HepG2 (cell line): ENCODE results near the gene TRIM54. TPM values are rescaled to one million over a fixed set of nuclear protein-coding genes. Genes with fewer than 3 reads are reported as not detected.
A peak's percentile ranks its signal among the peaks of the same experiment; 100 is the strongest.

Experiments
- CCDC6 ChIP-seq: sonication (generic); formaldehyde crosslinking; IDR thresholded peaks from 2 replicates; pipeline ENCODE4 v1.8.1; 2022; ENCODE audit warnings: mild to moderate bottlenecking, missing genetic modification reagents, moderate library complexity
- FIP1L1 ChIP-seq: fragments of 200-400 bp; formaldehyde crosslinking; IDR thresholded peaks from 2 replicates; pipeline ENCODE4 v1.6.1; 2018; ENCODE audit warnings: low read depth, mild to moderate bottlenecking, low read length, moderate library complexity, borderline replicate concordance; ENCODE audit not compliant: insufficient read depth
- HCFC1 ChIP-seq: fragments of 150-350 bp; IDR thresholded peaks from 2 replicates; pipeline ENCODE4 v1.6.1; 2014; ENCODE audit warnings: low read depth, low read length
- KLF11 ChIP-seq: IDR thresholded peaks from 2 replicates; pipeline ENCODE4 v1.6.1; 2016; ENCODE audit warnings: missing compliant biosample characterization
- LCORL ChIP-seq, 2 experiments: fragments of 450-650 bp in 1 of 2; sonication (generic) in 1 of 2; formaldehyde crosslinking in 1 of 2; IDR thresholded peaks; 2 replicates each; pipeline versions ENCODE4 v1.5.0 to v1.6.1; 2017 to 2020; ENCODE audit warnings: antibody characterized with exemption in 1 of 2, missing genetic modification reagents in 1 of 2
- SNRNP70 ChIP-seq: fragments of 200-400 bp; formaldehyde crosslinking; IDR thresholded peaks from 2 replicates; pipeline ENCODE4 v1.6.1; 2017; ENCODE audit warnings: mild to moderate bottlenecking, low read depth, low read length, moderate library complexity
- ZNF101 ChIP-seq: sonication (generic); formaldehyde crosslinking; IDR thresholded peaks from 2 replicates; pipeline ENCODE4 v1.4.0; 2020; ENCODE audit warnings: mild to moderate bottlenecking, low read depth, missing genetic modification reagents, borderline replicate concordance
- ZNF383 ChIP-seq: sonication (generic); formaldehyde crosslinking; IDR thresholded peaks from 2 replicates; pipeline ENCODE4 v1.4.0; 2020; ENCODE audit warnings: missing genetic modification reagents, mild to moderate bottlenecking, borderline replicate concordance
- ZNF598 ChIP-seq: sonication (generic); formaldehyde crosslinking; IDR thresholded peaks from 2 replicates; pipeline ENCODE4 v1.5.1; 2020; ENCODE audit warnings: mild to moderate bottlenecking, missing genetic modification reagents, borderline replicate concordance
- ZSCAN25 ChIP-seq: sonication (generic); formaldehyde crosslinking; IDR thresholded peaks from 2 replicates; pipeline ENCODE4 v1.8.0; 2022; ENCODE audit warnings: mild to moderate bottlenecking, missing genetic modification reagents
- polyA plus RNA-seq, 8 experiments: library from polyadenylated mRNA; depleted of rRNA in 3 of 8; stranded (reverse) in 7 of 8; unstranded in 1 of 8; fragments of >200 nt; fragmentation: Illumina TruSeq in 4 of 8; extraction: Trizol in 4 of 8; gene quantifications; 2 replicates each; pipeline versions ENCODE4 v1.2.1 to v1.2.3, GENCODE V29; 2011 to 2016; ENCODE audit warnings: low read depth in 4 of 8, missing spikeins in 1 of 8, mixed read lengths in 1 of 8; ENCODE audit not compliant: insufficient read depth in 1 of 8
- total RNA-seq, 5 experiments: library from RNA; depleted of rRNA; stranded (reverse); fragments of >200 nt; fragmentation: Illumina TruSeq; extraction: Trizol; gene quantifications; 2 replicates each; pipeline ENCODE4 v1.2.3, GENCODE V29; 2016; ENCODE audit warnings: low read depth in 1 of 5
- TF ChIP-seq, protein P1 (sequence below): sonication (generic); formaldehyde crosslinking; IDR thresholded peaks from 2 replicates; pipeline ENCODE4 v1.4.0; 2020; ENCODE audit warnings: mild to moderate bottlenecking, missing genetic modification reagents, borderline replicate concordance
- TF ChIP-seq, protein P2 (sequence below): sonication (generic); formaldehyde crosslinking; IDR thresholded peaks from 2 replicates; pipeline ENCODE4 v1.8.0; 2022; ENCODE audit warnings: mild to moderate bottlenecking, missing genetic modification reagents; ENCODE audit not compliant: insufficient replicate concordance
- TF ChIP-seq, protein P3 (sequence below): sonication (generic); formaldehyde crosslinking; IDR thresholded peaks from 2 replicates; pipeline ENCODE4 v1.4.0; 2020; ENCODE audit warnings: low read depth, mild to moderate bottlenecking, missing genetic modification reagents
- TF ChIP-seq, protein P4 (sequence below): sonication (generic); formaldehyde crosslinking; IDR thresholded peaks from 2 replicates; pipeline ENCODE4 v1.8.0; 2022; ENCODE audit warnings: mild to moderate bottlenecking, missing genetic modification reagents
- TF ChIP-seq, protein P5 (sequence below): sonication (generic); formaldehyde crosslinking; IDR thresholded peaks from 2 replicates; pipeline ENCODE4 v1.5.1; 2020; ENCODE audit warnings: missing genetic modification reagents, mild to moderate bottlenecking, borderline replicate concordance
- TF ChIP-seq, protein P6 (sequence below): sonication (generic); formaldehyde crosslinking; IDR thresholded peaks from 2 replicates; pipeline ENCODE4 v1.8.0; 2022; ENCODE audit warnings: missing genetic modification reagents, mild to moderate bottlenecking, moderate library complexity, borderline replicate concordance

Gene TRIM54
- total and polyA plus RNA-seq, 2 of the 13 experiments (the other 11 are each of a cell fraction or from before 2014, with no cell fraction given), result 0.07 to 0.13 TPM

DNA sequence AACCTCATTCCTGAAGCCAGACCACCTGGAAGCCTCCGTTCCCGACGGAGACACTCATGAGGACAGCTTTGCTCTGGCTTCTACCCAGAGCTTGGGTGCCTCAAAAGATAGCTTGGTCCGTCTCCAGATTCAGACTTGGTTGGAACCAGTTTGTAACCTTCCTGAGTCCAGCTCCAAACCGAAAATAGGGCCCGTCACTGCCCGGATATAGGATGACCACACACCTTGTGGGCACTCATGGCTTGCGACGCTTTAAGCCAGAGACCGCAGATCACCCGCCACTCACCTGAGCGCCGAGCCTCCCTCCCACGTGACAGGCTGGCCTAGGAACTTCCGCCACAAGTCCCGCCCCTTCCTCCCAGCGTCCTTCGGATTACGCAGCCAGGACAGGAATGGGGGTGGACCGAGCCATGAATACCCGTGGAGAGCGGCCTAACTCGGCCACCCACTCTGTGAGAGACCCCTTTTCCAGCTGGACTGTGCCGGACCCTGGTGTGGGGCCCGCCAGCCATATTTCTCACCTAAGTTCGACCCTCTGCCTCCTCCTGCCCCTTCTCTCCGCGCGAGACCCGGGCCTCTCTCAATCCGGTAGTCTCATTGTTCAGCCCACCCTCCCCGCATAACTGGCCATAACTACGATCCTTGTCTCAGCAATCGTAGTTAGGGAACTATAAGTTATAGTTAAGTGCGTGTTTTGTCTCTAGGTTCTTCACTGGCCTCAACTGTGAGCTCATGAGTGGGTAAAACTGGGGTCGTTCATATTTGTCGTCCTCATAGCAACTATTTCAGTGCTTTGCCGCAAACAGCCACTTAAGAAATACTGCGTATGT, 40.8 kb downstream of the TRIM54 start, which contains the start of gene MPV17 (continued):
- TF ChIP-seq, protein P1, sequence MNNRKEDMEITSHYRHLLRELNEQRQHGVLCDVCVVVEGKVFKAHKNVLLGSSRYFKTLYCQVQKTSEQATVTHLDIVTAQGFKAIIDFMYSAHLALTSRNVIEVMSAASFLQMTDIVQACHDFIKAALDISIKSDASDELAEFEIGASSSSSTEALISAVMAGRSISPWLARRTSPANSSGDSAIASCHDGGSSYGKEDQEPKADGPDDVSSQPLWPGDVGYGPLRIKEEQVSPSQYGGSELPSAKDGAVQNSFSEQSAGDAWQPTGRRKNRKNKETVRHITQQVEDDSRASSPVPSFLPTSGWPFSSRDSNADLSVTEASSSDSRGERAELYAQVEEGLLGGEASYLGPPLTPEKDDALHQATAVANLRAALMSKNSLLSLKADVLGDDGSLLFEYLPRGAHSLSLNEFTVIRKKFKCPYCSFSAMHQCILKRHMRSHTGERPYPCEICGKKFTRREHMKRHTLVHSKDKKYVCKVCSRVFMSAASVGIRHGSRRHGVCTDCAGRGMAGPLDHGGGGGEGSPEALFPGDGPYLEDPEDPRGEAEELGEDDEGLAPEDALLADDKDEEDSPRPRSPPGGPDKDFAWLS (CRISPR knock-in tag), result no peak; the same call in 1 of the 2 replicates
- TF ChIP-seq ZNF383 (no peak), LCORL (IDR thresholded peaks at IDR 0.05) (0 out of 2 replicates have a peak, but pooled peaks have one; percentile 12), LCORL (CRISPR knock-in tag; IDR thresholded peaks at IDR 0.05) (peak; percentile 90), ZNF598 (CRISPR knock-in tag) (peak; percentile 74; the same call in 1 of the 2 replicates), CCDC6 (CRISPR knock-in tag) (no peak), FIP1L1 (no peak; the same call in 1 of the 2 replicates), HCFC1 (peak; percentile 54), ZSCAN25 (CRISPR knock-in tag) (0 out of 2 replicates have a peak, but pooled peaks have one; percentile 8), ZNF101 (CRISPR knock-in tag) (no peak), SNRNP70 (no peak), KLF11 (CRISPR knock-in tag) (peak; percentile 91; the same call in 1 of the 2 replicates)
- TF ChIP-seq, protein P2, sequence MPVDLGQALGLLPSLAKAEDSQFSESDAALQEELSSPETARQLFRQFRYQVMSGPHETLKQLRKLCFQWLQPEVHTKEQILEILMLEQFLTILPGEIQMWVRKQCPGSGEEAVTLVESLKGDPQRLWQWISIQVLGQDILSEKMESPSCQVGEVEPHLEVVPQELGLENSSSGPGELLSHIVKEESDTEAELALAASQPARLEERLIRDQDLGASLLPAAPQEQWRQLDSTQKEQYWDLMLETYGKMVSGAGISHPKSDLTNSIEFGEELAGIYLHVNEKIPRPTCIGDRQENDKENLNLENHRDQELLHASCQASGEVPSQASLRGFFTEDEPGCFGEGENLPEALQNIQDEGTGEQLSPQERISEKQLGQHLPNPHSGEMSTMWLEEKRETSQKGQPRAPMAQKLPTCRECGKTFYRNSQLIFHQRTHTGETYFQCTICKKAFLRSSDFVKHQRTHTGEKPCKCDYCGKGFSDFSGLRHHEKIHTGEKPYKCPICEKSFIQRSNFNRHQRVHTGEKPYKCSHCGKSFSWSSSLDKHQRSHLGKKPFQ, result peak; percentile 65
- TF ChIP-seq, protein P3, sequence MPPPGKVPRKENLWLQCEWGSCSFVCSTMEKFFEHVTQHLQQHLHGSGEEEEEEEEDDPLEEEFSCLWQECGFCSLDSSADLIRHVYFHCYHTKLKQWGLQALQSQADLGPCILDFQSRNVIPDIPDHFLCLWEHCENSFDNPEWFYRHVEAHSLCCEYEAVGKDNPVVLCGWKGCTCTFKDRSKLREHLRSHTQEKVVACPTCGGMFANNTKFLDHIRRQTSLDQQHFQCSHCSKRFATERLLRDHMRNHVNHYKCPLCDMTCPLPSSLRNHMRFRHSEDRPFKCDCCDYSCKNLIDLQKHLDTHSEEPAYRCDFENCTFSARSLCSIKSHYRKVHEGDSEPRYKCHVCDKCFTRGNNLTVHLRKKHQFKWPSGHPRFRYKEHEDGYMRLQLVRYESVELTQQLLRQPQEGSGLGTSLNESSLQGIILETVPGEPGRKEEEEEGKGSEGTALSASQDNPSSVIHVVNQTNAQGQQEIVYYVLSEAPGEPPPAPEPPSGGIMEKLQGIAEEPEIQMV (CRISPR knock-in tag), result peak; percentile 60
- TF ChIP-seq, protein P4, sequence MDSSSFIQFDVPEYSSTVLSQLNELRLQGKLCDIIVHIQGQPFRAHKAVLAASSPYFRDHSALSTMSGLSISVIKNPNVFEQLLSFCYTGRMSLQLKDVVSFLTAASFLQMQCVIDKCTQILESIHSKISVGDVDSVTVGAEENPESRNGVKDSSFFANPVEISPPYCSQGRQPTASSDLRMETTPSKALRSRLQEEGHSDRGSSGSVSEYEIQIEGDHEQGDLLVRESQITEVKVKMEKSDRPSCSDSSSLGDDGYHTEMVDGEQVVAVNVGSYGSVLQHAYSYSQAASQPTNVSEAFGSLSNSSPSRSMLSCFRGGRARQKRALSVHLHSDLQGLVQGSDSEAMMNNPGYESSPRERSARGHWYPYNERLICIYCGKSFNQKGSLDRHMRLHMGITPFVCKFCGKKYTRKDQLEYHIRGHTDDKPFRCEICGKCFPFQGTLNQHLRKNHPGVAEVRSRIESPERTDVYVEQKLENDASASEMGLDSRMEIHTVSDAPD, result peak; percentile 87; the same call in 1 of the 2 replicates
- TF ChIP-seq, protein P5, sequence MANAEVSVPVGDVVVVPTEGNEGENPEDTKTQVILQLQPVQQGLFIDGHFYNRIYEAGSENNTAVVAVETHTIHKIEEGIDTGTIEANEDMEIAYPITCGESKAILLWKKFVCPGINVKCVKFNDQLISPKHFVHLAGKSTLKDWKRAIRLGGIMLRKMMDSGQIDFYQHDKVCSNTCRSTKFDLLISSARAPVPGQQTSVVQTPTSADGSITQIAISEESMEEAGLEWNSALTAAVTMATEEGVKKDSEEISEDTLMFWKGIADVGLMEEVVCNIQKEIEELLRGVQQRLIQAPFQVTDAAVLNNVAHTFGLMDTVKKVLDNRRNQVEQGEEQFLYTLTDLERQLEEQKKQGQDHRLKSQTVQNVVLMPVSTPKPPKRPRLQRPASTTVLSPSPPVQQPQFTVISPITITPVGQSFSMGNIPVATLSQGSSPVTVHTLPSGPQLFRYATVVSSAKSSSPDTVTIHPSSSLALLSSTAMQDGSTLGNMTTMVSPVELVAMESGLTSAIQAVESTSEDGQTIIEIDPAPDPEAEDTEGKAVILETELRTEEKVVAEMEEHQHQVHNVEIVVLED, result peak; percentile 79
- TF ChIP-seq, protein P6, sequence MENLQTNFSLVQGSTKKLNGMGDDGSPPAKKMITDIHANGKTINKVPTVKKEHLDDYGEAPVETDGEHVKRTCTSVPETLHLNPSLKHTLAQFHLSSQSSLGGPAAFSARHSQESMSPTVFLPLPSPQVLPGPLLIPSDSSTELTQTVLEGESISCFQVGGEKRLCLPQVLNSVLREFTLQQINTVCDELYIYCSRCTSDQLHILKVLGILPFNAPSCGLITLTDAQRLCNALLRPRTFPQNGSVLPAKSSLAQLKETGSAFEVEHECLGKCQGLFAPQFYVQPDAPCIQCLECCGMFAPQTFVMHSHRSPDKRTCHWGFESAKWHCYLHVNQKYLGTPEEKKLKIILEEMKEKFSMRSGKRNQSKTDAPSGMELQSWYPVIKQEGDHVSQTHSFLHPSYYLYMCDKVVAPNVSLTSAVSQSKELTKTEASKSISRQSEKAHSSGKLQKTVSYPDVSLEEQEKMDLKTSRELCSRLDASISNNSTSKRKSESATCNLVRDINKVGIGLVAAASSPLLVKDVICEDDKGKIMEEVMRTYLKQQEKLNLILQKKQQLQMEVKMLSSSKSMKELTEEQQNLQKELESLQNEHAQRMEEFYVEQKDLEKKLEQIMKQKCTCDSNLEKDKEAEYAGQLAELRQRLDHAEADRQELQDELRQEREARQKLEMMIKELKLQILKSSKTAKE (CRISPR knock-in tag), result no peak
